Measurements from ENCODE around the gene ST7.

DNA sequence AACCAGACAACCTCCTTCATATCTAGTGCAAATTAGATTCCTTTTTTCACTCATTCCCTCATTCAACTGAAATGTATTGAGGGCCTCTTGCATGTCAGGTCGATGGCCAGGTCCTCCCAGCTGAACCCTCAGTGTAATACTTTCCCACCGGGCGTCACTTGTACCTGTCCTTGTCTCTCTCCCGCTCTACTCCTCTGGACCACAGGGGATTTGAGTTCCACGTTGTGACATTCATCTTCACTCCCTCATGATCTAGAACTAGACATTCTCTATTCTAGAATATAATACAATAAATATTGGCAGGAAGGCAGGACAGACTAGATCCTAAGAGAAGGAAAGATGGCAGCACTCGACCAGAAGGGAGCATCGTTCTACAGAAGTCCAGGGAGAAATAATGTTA, 285.6 kb downstream of the ST7 start:
- TF ChIP-seq, protein P1, sequence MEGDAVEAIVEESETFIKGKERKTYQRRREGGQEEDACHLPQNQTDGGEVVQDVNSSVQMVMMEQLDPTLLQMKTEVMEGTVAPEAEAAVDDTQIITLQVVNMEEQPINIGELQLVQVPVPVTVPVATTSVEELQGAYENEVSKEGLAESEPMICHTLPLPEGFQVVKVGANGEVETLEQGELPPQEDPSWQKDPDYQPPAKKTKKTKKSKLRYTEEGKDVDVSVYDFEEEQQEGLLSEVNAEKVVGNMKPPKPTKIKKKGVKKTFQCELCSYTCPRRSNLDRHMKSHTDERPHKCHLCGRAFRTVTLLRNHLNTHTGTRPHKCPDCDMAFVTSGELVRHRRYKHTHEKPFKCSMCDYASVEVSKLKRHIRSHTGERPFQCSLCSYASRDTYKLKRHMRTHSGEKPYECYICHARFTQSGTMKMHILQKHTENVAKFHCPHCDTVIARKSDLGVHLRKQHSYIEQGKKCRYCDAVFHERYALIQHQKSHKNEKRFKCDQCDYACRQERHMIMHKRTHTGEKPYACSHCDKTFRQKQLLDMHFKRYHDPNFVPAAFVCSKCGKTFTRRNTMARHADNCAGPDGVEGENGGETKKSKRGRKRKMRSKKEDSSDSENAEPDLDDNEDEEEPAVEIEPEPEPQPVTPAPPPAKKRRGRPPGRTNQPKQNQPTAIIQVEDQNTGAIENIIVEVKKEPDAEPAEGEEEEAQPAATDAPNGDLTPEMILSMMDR (conservative IDR thresholded peaks at IDR 0.05; ENCODE audit: low read length), result no peak
- no peak for TF ChIP-seq EZH2phosphoT487 (IDR thresholded peaks at IDR 0.05; ENCODE audit: borderline replicate concordance, low read depth, low read length)

Measured in OCI-LY7 (cell line).